Measurements from ENCODE around the gene BRF1. TPM values are rescaled to one million over a fixed set of nuclear protein-coding genes. Genes with fewer than 3 reads are reported as not detected.

Gene BRF1
- total RNA-seq, 1 experiment from 2014 or later = 41.8 TPM

GRCh38 chr14:105160776-105161175 lies 140.0 kb downstream of the BRF1 start:
- Histone ChIP-seq H3K27ac (ENCODE audit: low read depth, low read length, poor library complexity, severe bottlenecking) (no peak overlapping the region), H3K4me3 (ENCODE audit: low read depth, low read length, poor library complexity, severe bottlenecking) (no peak overlapping the region), H3K36me3 (ENCODE audit: insufficient read depth, low read length, poor library complexity, severe bottlenecking) (no peaks in the 10 kb centered on the region), H3K4me1 (ENCODE audit: insufficient read depth, low read length, poor library complexity, severe bottlenecking) (peaks cover 19% of the 10 kb centered on the region), H3K9me3 (ENCODE audit: low read depth, low read length, poor library complexity, severe bottlenecking) (no peaks in the 10 kb centered on the region), H3K27me3 (replicated peaks; ENCODE audit: insufficient read depth, low read depth, low read length, poor library complexity) (no peaks in the 10 kb centered on the region)
- TF ChIP-seq EZH2 (IDR thresholded peaks at IDR 0.05; ENCODE audit: borderline replicate concordance, low read depth, low read length, poor library complexity, severe bottlenecking) = no peak
- TF ChIP-seq, protein P1, sequence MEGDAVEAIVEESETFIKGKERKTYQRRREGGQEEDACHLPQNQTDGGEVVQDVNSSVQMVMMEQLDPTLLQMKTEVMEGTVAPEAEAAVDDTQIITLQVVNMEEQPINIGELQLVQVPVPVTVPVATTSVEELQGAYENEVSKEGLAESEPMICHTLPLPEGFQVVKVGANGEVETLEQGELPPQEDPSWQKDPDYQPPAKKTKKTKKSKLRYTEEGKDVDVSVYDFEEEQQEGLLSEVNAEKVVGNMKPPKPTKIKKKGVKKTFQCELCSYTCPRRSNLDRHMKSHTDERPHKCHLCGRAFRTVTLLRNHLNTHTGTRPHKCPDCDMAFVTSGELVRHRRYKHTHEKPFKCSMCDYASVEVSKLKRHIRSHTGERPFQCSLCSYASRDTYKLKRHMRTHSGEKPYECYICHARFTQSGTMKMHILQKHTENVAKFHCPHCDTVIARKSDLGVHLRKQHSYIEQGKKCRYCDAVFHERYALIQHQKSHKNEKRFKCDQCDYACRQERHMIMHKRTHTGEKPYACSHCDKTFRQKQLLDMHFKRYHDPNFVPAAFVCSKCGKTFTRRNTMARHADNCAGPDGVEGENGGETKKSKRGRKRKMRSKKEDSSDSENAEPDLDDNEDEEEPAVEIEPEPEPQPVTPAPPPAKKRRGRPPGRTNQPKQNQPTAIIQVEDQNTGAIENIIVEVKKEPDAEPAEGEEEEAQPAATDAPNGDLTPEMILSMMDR (conservative IDR thresholded peaks at IDR 0.05; ENCODE audit: low read depth, low read length) = no peak
- BruUV-seq (replicated peaks) = no TSS peak
- ChIA-PET POLR2A (ENCODE audit: low non-redundant PET) (no interaction called here), CTCF (no interaction called here)
- DNase-seq (ENCODE audit: low spot score) = no peak
- intact Hi-C loops (cut with micrococcal nuclease; ENCODE audit: unreplicated experiment) = no loop called here

DNA sequence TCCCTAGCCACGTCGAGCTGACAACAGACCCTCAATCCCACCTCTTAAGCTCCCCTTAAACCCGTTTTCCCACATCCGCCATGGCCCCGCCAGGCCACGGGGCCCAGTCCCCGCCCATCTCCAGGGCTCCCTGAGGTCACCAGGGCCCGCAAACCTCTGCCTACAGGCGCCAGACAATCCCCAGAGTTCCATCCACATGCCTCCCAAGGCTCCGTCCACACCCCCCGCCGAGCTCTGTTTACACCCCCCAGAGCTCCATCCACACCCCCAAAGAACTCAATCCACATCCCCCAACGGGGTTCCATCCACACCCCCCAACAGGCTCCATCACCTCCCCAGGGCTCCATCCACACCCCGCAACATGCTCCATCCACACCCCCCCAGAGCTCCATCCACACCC lies 141.5 kb downstream of the BRF1 start:
- H3K9me3 ChIP-seq (ENCODE audit: low read depth, low read length, poor library complexity, severe bottlenecking) = no peaks in the 10 kb centered on the region
- BruUV-seq (replicated peaks) = no TSS peak
- no peaks in the 10 kb centered on the region for H3K27me3 ChIP-seq (replicated peaks; ENCODE audit: insufficient read depth, low read depth, low read length, poor library complexity)
- ChIA-PET CTCF (interaction anchor here (0.6 kb wide), 1 partner anchor 69 kb away, joined by 6 read pairs; no protein-coding TSS in a partner anchor), POLR2A (ENCODE audit: low non-redundant PET) (no interaction called here)
- H3K27ac ChIP-seq (ENCODE audit: low read depth, low read length, poor library complexity, severe bottlenecking) = no peak overlapping the region
- TF ChIP-seq, protein P1 (conservative IDR thresholded peaks at IDR 0.05; ENCODE audit: low read depth, low read length) = no peak
- no peak for TF ChIP-seq EZH2 (IDR thresholded peaks at IDR 0.05; ENCODE audit: borderline replicate concordance, low read depth, low read length, poor library complexity, severe bottlenecking)
- H3K36me3 ChIP-seq (ENCODE audit: insufficient read depth, low read length, poor library complexity, severe bottlenecking) = no peaks in the 10 kb centered on the region
- H3K4me1 ChIP-seq (ENCODE audit: insufficient read depth, low read length, poor library complexity, severe bottlenecking) = peaks cover 14% of the 10 kb centered on the region
- H3K4me3 ChIP-seq (ENCODE audit: low read depth, low read length, poor library complexity, severe bottlenecking) = no peak overlapping the region
- no peak for DNase-seq (ENCODE audit: low spot score)
- intact Hi-C loops (cut with micrococcal nuclease; ENCODE audit: unreplicated experiment) = no loop called here

Other genes with a start within 250 kb of the BRF1 start
- not detected in 2 replicates for gene GPR132, start 235.6 kb downstream of the BRF1 start, total RNA-seq (2021)
- 14.3 and 17.3 TPM in 2 replicates for gene JAG2, start 132.2 kb downstream of the BRF1 start, total RNA-seq (2021)
- 30.8 and 40.5 TPM in 2 replicates for gene NUDT14, start 119.7 kb downstream of the BRF1 start, total RNA-seq (2021)
- 39.5 and 39.9 TPM in 2 replicates for gene BTBD6, start 52.5 kb downstream of the BRF1 start, total RNA-seq (2021)
- 52.5 and 63.4 TPM in 2 replicates for gene PACS2, start 13.7 kb upstream of the BRF1 start, total RNA-seq (2021)
- gene TEX22, start 97.5 kb upstream of the BRF1 start, total RNA-seq (2021) = 2.1 and 2.7 TPM in 2 replicates
- 238 and 250 TPM in 2 replicates for gene MTA1, start 118.8 kb upstream of the BRF1 start, total RNA-seq (2021)
- gene CRIP2, start 173.8 kb upstream of the BRF1 start, total RNA-seq (2021) = 154 and 192 TPM in 2 replicates
- gene CRIP1, start 185.9 kb upstream of the BRF1 start, total RNA-seq (2021) = 42.4 and 47.7 TPM in 2 replicates
- 34.0 and 48.0 TPM in 2 replicates for gene TEDC1, start 190.2 kb upstream of the BRF1 start, total RNA-seq (2021)
- gene TMEM121, start 225.6 kb upstream of the BRF1 start, total RNA-seq (2021) = 3.1 and 4.7 TPM in 2 replicates

All from A673 (cell line).